Head of caudate nucleus (tissue), 42 donors: Measurements from ENCODE around the gene SYT12.

Experiments used
- DNase-seq, 42 donors: peaks; one replicate each; pipeline versions ENCODE4 v3.0.0 to v3.0.0-alpha.2; 2020 to 2021; ENCODE audit warnings: mixed read lengths in 7 of 42
- intact Hi-C: fragments of 100-400 bp; cut with DNase I; formaldehyde crosslinking; loops from one replicate; pipeline ENCODE4 v1.15.0; 2022

Gene SYT12

DNA sequence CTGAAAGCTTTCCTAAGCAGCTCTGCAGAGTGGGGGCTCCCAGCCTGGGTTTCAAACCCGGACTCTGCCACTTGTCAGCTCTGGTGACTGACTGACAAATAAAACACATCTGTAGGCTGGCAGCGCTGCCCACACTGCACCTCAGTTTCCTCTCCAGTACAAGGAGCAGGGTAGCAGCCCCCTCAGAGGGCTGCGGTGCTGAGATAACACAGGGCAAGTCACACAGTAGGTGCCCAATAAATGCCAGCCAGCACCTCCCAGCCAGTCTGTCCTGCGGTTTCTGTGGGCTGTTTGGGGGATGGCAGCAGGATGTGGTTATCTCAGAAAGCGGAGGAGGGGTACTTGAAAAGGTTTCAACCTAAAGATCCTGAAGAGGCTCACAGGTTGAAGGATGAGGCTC lies 1.5 kb downstream of the SYT12 start:
- DNase-seq = peak in 1 of 42 donors; percentile 31
- intact Hi-C loops = no loop called here

DNA sequence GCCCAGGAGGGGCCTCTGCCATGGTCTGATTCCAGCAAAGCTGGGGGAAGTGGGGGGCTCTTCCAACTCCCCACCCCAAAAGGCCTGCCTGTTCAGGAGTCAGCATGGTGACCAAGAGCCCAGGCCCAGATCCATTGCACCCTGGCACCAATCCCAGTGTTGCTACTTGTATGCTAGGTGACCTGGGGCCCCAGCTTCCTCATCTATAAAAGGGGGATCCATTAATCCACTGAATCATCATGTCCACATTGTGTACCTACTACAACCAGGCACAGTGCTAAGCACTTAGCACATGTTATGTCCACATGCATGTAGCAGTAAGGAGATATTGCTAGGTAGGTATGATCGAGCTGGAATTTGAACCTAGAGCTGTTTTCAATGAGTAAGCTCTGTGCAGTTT lies 2.0 kb downstream of the SYT12 start:
- intact Hi-C loops = no loop called here
- DNase-seq = no peak

DNA sequence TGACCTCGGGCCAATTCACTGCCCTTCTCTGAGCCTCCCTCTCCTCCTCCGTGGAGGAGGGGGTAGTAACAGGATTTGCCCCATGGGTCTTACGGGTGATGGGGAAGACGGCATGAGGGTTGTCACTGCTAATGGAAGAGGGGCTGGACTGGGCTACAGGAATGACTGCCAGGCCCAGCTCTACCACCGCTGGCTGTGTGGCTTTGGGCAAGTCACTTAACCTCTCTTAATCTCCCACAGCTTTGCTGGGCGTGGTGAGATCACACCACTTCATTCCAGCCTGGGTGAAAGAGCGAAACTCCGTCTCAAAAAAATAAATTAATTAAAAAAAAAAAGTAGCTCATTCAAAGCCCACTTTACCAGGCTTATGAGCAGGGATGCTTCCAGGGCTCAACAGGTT lies 2.8 kb downstream of the SYT12 start:
- intact Hi-C loops = no loop called here

DNA sequence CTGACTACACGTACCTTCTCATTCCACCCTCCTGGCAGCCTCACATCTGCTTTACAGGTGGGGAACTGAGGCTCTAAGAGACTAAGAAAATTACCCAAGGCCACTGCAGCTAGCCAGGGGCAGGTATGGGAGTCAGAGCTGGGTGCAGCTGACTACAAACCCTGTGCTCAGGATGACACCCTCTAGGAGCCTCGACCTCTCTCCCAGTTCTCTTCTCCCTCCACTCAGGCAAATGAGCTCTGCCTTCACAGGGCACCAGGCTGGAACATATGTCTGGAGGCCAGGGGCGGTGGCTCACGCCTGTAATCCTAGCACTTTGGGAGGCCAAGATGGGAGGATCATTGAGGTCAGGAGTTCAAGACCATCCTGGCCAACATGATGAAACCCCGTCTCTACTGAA lies 4.0 kb downstream of the SYT12 start:
- intact Hi-C loops = no loop called here
- DNase-seq = no peak

More for the DNA sequence above, 2.8 kb downstream of the SYT12 start:
- DNase-seq = no peak

DNA sequence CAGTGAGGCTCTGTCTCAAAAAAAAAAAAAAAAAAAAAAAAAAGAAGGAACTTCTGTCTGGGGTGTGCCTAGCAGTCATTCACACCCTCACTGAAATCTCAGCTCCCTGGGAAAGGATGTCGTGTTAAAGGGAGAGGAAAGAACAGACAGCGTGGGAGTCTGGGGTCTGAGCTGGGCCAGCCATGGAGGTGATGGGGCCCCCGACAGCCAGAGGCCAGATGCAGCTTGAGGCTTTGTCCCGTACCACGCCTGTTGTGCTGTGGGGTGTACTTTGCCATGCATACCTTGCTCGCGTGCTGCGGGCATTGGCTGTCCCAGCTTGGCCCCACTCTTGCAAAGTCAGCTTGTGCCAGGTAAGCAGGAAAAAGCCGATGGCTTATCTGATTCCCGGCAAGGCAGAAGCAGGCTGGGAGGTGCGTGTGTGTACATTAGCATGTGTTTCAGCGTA lies 4.6 kb downstream of the SYT12 start:
- intact Hi-C loops = no loop called here
- DNase-seq = peak in 8 of 42 donors; percentile 20 to 50 (median 32)

DNA sequence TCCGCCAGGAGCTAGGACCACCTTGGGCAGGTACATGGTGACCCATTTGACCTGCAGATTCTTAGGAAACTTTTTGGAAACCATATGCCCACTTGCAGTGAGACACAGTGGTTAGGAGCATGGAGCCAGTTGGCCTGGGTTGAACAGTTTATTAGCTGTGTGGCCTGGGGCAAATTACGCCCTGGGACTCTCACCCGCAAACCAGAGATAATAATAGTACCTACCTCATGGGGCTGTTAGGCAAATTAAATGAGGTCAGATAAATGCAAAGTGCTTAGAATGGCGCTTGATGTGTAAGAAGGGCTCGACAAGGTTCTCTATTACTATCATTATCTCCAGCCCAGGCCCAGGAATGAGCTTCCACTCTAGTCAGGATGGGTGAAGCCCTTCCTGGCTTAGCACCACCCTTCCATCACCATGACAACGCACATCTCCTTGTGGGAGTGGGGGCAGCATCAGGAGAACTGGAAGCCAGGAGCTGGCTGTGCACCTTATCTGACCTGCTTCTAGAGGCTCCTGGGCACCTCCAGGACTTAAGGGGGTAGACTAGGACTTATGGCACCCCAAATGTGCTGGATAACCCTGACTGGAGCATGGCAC lies 5.1 kb downstream of the SYT12 start:
- intact Hi-C loops = no loop called here
- DNase-seq = peak in 37 of 42 donors; percentile 25 to 88 (median 56)

DNA sequence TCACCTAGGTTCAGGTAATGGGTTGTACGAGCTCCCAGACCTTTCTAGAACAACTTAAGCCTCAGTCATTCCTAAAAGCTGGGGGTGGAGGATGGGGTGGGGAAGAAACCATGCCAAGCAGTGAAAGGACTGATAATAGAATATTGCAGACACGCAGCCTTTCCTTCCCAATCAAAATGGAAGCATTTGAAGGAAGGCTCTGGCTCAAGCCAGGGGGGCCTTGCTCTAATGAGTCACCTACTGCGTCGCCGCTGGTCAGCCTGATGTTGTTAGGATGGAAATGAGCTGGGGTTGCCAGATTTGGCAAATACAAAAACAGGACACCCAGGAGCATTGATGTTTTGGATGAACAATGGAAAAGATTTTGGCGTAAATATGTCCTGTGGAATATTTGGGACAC lies 6.2 kb downstream of the SYT12 start:
- DNase-seq = no peak
- intact Hi-C loops = no loop called here

DNA sequence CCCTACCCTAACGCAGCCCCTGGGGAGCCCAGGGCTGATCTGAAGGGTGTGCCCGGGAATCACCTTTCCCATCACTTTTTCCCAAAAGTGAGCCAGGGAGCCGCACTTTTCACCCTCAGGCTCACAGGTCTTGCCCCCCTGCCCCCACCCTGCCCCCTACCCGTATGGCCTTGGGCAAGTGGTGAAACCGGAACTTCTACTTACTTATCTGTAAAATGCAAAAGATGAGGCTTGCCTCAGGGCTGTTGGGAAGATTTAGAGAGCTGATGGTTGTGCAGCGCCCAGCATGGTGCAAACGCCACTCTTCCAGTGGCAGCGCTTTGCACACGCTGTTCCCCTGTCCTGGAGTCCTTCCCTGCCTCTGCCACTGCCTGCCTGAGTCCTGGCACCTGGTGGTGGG lies 8.0 kb downstream of the SYT12 start:
- intact Hi-C loops = no loop called here
- no peak for DNase-seq

DNA sequence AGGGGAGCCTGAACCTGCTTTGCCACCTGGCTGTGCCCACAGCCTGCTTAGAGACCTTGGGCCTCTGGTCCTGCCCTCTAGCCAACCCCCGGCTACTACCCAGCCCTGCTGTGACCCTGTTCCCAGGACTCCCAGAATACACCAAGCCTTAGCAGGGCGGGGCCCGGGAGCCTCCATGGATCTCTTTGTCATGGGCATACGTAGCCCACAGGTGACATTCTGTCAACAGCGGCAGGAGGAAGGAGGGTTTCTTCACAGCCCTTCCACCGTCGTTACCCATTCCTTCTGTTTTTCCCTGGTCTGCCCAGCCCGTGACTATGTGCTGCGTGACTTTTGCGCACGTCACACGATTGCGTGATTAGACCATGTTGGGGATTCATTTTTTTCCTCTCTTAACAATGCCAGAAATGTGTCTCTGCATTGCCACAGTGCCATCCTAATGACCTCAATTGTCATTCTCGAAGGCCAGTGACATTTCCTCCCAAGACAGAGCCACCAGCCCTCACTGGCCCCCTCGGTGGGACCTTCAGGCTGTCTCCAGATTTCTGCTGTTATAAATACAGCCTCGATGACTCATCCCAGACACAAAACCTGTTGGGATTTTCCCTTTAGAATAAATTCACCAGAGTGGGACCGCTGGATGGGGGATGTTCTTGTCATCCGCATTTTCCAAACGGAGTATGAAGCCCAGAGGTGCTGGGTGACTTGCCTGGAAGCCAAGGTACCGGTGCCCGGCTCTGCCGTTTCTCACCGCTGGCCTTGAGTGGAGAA lies 9.0 kb downstream of the SYT12 start:
- intact Hi-C loops = no loop called here
- DNase-seq = peak in 2 of 42 donors; percentile 30 to 57

DNA sequence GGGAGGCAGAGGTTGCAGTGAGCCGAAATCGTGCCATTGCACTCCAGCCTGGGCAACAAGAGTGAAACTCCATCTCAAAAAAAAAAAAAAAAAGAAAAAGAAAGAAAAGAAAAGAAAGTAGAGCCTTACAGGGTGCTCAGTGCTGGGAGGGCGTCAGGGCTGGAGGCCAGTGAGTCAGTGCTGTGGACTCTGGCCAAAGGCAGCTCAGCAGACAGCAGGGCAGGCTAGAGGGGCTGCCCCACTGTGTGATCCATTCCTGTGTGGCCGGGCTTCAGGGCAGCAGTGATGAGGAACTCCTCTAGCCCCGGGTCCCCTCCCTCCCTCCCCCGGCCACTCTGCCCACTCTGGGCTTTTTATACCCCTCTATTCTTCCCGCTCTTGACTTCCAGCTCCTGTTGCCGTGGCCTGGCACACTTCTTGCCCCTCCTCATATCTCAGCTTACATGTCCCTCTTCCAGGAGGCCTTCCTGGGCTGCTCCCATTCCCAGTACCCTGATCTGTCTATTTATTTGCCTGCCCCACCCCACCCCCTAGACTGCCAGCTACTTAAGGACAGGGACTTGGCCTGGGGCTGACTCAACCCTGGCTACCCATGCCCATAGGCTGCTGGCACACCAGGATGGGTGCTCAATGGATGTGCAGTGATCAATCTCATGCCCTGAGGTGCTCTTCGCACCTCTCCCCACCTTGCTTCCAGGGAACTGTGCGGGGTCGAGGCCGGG lies 10.1 kb downstream of the SYT12 start:
- intact Hi-C loops = no loop called here
- peak in 13 of 42 donors; percentile 22 to 81 (median 50) for DNase-seq

DNA sequence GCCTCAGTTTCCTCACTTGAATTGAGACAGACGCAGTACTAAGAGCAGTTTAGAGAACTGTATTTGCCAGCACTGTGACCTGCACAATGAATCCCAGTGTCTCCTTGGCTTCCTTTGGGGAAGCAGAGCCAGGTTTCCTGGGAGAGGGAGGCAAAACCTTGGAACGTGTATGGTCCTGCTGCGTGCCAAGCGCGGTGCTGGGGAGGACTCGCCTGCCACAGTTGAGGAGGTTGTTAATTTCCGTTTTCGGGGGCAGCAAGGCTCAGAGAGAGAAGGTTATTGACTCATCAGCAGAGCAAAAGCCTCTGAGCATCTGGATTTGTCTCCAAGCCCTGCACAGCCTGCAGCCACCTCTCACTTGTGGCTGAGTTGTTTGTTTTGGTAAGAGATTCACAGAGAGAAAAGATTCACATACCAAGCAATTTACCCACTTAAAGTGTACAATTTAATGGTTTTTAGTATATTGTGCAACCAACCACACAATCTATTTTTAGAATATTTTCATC lies 10.8 kb downstream of the SYT12 start:
- DNase-seq = peak in 41 of 42 donors; percentile 33 to 92 (median 68)
- intact Hi-C loops = no loop called here

DNA sequence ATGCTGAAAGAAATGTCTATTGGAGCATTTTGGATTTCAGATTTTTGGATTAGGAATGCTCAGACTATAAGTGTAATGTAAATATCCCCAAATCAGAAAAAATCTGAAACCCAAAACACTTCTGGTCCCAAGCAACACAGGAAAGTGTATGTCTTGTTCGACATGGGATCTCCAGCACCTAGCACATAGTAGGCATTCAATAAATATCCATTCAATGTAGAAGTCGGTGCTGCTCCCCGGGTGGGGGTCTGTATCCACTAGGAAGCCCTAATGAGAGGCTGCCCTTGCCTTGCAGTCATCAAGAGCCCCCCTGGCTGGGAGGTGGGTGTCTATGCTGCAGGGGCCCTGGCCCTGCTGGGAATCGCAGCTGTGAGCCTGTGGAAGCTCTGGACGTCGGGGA lies 11.4 kb downstream of the SYT12 start:
- intact Hi-C loops = no loop called here
- no peak for DNase-seq

DNA sequence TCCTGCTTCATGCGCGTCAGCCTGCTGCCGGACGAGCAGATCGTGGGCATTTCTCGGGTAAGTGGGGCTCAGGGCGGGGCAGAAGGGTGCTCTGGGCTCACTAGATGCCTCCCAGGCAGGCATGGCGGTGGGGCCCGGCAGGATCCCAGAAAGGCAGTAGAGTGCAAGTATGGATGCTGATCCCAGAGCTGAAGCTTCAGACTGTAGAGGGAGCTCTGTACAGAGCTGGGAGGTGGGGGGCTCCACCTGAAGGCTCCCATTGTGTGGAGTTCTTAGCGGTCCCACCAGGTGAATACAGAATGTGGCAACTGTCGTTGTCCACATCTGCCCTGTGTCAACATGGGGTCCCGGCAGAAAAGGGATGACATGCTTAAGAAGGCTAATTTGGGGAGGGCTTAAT lies 17.2 kb downstream of the SYT12 start:
- intact Hi-C loops = no loop called here
- DNase-seq = no peak

DNA sequence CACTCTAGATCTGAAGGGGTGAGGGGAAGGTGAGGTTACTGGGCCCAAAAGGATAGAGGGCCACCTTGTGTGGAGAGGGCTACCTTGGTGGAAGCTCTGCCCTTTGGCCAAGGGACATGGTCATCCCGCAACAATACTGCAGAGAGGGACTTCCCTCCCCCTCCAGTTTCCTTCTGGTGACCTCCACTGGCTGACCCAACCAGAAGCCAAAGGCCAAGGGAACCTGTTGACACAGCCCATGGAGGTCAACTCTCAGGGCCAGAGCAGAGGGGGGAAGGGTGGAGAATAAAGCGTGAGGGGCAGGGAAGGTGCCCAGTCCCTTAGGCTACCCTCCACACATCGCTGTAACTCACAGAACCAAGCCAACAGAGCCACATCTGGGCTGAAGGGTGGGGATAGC lies 18.7 kb downstream of the SYT12 start:
- intact Hi-C loops = no loop called here

DNA sequence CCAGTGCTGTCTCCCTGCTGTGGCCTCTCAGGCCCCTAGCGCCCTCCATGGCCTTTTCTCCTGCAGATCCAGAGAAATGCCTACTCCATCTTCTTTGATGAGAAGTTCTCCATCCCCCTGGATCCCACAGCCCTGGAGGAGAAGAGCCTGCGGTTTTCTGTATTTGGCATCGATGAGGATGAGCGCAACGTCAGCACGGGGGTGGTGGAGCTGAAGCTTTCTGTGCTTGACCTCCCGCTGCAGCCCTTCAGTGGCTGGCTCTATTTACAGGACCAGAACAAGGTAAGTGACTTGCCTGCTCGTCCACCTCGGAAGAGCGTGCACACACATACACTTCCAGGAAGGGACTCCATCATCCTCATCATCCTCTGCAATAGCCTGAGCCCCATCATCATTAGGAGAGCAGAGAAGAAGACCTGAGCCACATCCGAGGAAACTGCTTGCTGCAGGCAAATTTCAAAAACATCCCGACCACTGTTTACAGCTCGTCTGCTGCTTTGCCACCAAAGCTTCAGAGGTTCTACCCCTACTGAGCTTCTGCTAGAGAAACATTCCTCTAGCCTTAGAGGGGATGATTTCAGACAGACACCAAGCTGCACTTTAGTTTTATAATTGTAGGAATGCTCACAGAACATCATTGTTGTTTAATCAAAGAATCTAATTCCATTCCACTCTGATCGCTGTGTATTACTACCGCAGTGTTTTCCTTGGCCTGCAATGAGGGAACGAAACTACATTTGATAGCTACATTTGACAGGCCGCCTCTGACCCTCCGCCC lies 20.8 kb downstream of the SYT12 start:
- intact Hi-C loops = no loop called here
- DNase-seq = no peak

More for the DNA sequence above, 18.7 kb downstream of the SYT12 start:
- no peak for DNase-seq

DNA sequence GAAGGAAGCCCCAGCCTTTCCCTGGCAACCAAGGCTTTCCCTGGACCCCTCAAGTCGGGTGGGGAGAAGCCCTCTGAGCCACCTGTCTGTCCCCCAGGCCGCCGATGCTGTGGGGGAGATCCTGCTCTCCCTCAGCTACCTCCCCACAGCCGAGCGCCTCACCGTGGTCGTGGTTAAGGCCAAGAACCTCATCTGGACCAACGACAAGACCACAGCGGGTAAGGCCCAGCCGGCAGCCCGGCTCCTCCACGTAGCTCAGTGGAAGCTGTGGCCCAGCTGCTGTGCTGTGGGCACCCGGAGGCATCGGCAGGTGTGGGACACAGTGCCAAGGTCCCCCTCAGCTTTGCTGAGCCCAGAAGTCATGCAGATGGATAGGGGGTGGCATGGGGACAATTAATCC lies 21.6 kb downstream of the SYT12 start:
- intact Hi-C loops = no loop called here

DNA sequence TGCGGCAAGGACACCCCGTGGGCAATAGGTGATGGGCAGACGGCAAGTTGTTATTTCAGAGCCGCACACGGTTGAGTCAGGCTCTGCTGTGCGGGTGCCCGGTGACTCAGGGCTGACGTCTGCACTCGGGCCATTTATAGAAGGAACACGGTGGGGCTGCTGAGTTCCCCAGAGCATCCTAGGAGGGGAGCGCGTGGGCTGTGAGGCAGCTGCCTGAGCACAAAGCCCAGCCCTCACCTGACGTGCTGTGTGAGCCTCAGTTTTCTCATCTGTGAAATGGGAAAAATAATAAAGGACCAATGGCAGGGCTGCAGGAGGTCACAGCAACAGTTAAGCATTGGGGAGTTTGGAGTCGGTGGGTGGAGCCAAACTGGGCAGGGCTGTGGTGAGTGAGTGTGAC lies 22.4 kb downstream of the SYT12 start:
- intact Hi-C loops = no loop called here

More for the DNA sequence above, 21.6 kb downstream of the SYT12 start:
- no peak for DNase-seq

DNA sequence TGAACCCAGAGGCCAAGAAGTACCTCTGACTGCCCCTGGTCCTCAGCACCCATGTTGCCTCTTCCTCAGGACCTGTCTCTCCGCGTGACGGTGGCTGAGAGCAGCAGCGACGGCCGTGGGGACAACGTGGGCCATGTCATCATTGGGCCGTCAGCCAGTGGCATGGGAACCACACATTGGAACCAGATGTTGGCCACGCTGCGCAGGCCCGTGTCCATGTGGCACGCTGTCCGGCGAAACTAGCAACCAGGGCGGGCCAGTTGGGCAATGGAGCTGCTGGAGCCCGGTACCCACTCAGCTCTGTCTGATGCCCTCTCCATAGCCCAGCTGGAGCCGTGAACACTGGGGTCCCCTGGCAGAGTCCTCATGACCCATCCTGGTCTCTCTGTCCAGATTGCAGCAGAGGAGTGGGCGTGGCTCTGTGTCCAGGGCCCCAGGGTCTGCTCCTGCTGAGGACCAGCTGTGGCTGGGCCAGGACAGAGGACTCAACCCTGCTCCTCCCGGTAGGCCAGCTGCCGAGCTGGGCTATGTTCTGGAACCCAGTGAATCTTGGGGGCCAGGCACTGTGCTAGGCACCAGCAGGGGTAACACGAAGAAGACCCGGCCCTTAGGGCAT lies 25.7 kb downstream of the SYT12 start:
- DNase-seq = no peak
- intact Hi-C loops = no loop called here

More for the DNA sequence above, 22.4 kb downstream of the SYT12 start:
- peak; percentile 55 to 95 (median 82) for DNase-seq

DNA sequence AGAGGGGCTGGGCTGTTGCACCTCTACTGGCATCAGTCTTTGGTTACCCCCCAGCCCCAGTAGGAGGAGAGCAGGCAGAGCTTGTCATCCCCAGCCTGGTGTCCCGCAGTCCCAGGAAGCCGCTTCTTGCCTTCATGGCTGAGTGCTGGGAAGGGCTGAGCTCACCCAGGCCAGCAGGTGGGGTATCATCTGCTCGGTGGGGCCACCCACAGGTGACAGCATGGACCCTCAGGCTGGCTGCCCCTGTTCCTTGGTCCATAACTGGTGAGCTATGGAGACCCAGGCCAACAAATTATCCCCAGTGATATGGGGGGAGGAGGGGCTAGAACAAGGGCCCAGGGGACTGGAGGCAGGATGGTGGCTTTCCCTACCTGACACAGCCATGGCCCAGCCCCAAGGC lies 27.2 kb downstream of the SYT12 start:
- DNase-seq = no peak
- intact Hi-C loops = no loop called here
